ENCODE results near the gene TRHDE.
"Not testable (repeated sequence)": the region's sequence is repeated elsewhere in the genome, so short reads cannot be mapped to it uniquely, and the experiment has no call there.

TRHDE gene

GRCh38 chr12:72453550-72453949, 181.4 kb downstream of the TRHDE start:
- no peak for DNase-seq

- DNase-seq = no peak
Measured at GRCh38 chr12:72464471-72464870, 192.3 kb downstream of the TRHDE start.

- DNase-seq = no peak
Measured at GRCh38 chr12:72465155-72465554, 193.0 kb downstream of the TRHDE start.

DNA sequence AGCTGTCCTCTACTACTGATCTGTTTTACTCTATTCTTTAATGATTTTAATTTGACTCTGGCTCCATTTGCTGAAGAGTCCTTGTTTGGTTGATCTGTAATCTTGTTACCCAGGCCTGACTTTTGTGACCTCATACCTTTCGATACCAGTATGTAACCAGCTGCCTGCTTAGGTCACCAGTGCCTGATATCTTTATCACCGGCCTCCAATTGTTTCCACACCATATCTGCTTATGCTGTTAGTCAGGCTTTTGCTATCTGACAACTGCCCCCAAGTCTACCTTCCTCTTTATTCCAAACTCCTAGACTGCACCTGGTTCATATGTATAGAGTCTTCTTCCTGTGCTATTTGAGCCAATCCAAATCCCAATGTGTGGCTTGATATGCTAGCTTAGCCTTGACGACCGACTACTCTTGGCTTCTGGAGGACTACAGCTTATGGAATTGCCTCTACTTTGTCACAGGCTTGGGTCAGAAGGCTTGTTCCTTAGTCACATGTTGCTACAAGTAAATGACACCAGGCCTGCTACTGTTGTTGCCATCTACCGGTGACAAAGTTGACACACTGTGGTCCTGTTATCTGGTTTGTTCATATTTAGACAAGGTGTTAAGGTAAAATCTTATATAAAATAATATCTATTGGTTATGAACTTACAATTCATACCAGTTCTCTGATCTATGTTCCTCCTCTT, 193.9 kb downstream of the TRHDE start:
- no peak for DNase-seq

DNA sequence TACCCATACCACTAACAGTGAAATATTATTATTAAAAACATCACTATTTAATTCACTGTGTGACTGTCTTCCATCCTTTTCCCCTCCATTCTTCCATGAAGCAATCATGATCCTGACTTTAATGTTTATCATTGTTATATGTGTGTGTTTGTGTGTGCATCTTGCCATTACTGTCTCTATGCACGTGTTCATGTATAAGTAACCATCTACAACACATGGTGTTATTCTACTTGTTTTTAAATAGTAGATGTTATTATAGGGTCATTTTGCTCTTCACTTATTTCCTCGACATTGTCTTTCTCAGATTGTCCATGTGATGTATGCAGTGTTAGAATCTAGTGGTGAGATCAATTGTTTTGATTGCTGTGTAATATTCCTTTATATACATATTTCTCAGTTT, 195.8 kb downstream of the TRHDE start:
- DNase-seq = no peak

DNA sequence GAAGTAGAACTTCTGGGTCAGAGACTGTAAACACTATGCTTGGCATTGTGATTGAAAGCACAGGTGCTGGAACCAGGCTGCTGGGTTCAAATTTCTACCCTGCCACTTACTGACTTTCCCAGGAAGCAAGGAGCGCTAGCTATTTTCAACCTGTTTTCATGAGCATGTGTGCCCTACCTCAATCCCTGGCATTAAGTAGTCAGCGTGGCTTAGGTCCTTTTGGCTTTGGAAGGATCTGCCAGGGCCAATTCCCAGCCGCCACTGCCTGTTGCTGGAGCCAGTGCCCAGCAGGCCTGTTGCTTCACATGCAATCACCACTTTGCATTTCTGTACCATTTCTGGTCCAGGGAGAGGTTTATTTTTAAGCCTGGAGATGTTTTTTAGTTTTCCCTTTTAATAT, 196.3 kb downstream of the TRHDE start:
- DNase-seq = no peak

- no peak for DNase-seq
Measured at GRCh38 chr12:72471806-72472205, 199.6 kb downstream of the TRHDE start.

DNA sequence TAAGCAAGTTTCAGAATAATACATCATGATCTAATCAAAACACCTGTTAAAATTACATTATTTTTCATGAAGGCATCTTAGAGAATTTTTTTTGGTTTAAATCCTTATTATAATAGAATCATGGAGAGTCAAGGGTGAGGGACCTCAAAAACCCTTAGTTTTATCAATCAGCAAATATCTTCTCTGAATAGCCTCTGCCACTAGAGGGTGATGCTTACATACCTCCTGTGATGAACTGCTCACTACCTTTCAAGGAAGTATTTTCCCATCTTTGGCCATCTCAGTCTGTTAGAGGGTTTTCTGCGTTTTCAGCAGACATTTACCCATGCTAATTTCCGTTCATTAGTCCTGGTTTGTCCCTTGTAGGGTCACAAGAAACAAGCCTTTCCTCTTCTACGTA, 200.2 kb downstream of the TRHDE start:
- no peak for DNase-seq

DNA sequence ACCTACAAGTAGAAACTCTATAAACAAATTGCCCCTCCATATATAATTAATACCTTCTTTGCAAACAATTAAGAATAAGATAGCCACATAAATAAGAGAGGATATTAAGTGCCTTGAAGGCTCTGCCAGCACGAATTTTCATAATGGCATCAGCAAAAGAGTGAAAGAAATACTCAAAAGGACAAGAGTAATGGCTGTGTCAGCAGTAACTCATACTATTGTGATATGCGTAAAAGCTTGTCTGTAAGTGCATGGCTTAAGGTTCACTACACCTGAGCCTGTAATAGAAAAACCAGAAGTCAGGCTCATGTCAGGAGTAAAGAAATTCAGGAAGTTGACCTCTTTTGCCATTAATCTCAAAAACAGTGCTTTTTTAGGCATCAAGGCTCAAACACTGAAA, 204.1 kb downstream of the TRHDE start:
- no peak for DNase-seq

DNA sequence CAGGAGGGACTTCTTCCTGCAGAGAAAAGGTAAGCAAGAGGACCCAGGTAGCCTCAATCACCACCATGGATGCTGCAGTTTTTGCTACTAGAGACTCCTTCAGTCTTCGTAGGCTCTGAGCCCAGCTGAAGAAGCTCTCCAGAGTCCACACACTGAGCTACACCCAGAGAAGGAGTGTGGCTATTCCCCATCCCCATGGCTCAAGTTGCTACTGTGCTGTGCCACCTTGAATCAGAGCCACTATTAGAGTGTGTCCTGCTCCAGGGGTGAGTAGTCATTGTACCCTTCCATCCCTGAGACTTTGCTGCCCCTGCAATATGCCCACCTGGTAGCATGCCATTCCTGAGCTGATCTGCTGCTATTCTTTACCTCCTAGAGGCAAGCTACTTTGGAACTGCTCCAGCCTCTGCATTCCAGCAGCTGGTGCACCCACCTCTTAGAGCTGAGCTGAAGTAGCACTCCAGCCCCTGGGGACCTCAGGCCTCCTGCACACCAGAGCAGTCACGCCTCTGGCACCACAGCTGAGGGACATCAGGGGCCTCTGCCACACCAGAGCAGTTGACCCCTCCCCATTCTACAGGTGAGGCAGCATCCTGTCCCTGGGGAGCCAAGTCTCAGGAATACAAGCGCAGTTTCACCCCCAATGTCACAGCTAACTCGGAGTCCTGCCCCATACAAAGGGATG, 213.0 kb downstream of the TRHDE start:
- no peak for DNase-seq

- DNase-seq = no peak
Measured at GRCh38 chr12:72491426-72491825, 219.3 kb downstream of the TRHDE start.

DNA sequence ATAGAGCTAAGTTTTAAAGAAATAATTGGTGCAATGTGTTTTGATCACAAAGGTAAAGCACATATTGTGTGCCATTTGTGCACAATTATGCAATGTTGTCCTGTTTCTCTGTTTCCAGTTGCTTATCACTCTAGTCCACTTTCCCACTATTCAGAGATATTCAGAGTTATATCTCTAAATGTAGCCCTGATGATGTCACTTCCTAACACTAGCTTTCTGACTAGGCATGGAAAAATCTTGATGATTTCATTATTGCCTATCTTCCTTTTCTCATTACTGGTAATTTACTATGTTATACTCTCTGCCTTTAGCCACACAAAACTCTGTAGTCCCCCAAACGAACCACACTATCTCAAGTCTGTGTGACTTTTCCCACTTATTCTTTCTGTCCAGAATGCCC, 221.2 kb downstream of the TRHDE start:
- DNase-seq = no peak

- DNase-seq = no peak
Measured at GRCh38 chr12:72498354-72498753, 226.2 kb downstream of the TRHDE start.

DNA sequence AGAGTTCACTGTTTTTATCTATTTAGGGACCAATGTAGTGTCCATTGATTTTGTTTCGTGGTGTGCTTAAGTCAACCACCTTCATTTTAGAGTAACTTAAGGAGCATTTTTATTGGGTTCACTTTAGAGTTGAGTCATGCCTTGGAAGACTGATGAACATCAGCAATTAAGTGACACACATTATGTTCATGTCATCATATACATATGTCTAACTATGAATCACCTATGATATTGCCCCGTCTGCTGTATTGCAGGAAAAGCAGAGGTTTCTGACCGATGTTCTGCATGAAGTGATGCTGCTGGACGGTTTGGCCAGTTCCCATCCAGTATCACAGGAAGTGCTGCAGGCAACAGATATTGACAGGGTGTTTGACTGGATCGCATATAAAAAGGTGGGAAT, 227.1 kb downstream of the TRHDE start:
- DNase-seq = no peak

DNA sequence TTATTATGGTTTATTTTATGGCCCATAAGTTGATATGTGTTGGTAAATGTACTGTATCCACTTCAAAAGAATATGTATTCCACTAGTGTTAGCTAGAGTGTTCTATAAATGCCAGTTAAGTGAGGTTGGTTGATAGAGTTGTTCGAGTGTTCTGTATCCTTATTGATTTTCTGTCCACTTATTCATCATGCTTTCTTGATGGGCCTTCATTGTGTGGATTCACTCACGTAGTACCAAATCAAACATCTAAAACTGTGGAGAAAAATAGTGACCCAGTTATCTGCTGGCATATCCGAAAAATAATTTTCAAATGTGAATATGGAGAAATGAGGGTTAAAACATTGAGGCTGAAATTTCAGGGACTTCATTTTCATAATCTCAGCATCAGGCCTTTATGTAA, 230.4 kb downstream of the TRHDE start:
- no peak for DNase-seq

- no peak for DNase-seq
Measured at GRCh38 chr12:72505227-72505626, 233.1 kb downstream of the TRHDE start.

GRCh38 chr12:72509891-72510290, 237.7 kb downstream of the TRHDE start:
- DNase-seq = no peak

- no peak for DNase-seq
Measured at GRCh38 chr12:72510772-72511171, 238.6 kb downstream of the TRHDE start.

GRCh38 chr12:72511498-72511897, 239.3 kb downstream of the TRHDE start:
- no peak for DNase-seq

DNA sequence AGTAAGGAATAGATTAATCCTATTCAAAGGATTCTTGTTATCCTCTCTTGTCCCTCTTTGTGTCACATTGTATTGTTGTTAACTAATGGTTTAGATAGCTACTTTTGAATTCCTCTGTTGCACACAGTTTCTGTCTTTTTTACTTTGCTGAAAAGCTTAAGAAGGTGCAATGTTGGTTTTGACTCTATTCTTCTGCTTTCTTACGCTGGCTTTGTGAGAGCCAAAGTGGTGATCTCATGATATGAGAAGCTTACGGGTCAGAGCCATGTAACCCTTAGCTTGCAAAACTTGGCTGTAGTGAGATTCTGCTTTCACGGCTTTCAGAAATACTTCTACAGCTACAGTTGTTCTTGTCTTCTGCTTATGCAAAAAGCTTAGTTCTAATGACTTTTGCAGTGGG, 239.7 kb downstream of the TRHDE start:
- no peak for DNase-seq

DNA sequence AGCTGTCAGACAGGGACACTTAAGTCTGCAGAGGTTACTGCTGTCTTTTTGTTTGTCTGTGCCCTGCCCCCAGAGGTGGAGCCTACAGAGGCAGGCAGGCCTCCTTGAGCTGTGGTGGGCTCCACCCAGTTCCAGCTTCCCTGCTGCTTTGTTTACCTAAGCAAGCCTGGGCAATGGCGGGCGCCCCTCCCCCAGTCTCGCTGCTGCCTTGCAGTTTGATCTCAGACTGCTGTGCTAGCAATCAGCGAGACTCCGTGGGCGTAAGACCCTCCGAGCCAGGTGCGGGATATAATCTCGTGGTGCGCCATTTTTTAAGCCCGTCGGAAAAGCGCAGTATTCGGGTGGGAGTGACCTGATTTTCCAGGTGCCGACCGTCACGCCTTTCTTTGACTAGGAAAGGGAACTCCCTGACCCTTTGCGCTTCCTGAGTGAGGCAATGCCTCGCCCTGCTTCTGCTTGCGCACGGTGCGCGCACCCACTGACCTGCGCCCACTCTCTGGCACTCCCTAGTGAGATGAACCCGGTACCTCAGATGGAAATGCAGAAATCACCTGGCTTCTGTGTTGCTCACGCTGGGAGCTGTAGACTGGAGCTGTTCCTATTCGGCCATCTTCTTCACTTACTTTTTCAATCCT, 248.0 kb downstream of the TRHDE start:
- DNase-seq = not testable (repeated sequence)

DNA sequence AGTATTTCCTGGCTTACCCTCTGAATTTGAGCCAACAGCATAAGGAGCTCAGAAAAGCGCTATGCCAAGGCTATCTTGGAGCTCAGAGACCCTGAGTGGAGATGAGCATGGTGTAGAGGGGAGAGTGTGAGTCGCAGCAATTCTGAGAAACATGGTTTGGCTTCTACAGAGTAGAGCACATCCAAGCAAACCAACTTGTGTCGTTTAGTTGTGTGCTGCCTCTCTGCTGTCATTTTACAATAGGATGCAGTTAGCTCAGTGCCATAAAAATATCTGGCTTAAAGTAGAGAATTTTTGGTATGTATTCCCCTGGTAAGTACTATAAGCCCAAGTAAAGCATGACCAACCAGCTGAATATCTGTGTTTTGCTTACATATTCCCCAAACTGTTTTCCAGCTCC, 249.2 kb downstream of the TRHDE start:
- DNase-seq = no peak

- DNase-seq = no peak
Measured at GRCh38 chr12:72522411-72522810, 250.2 kb downstream of the TRHDE start.

DNA sequence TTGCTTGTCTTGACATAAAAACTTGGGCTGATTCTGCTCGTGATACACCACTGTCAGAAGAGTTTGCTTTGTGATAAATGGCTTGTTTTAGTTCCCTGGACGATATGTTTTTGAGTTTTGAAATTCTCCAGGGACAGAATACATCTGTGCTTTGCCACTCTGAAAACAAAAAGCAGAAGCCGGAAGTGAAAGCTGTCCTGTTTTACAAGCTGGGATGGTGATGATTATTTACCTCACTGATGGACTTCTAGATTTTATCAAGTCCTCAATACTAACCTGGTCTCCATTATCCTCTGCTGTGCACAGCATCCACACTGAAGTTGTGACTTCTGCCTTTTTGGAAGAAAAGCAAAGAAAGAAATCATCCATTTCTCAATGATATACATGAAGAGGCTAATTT, 251.6 kb downstream of the TRHDE start:
- no peak for DNase-seq
